ENCODE measurements around the gene FCRL6. TPM values are rescaled to one million over a fixed set of nuclear protein-coding genes. Genes with fewer than 3 reads are reported as not detected.
A peak's percentile ranks its signal among the peaks of the same experiment; 100 is the strongest.

FCRL6 gene
- total RNA-seq, result not detected in 2 replicates

GRCh38 chr1:159802111-159802510, at the start of gene FCRL6:
Gene FCRL6, plus strand, starts transcription at chr1:159802360. Its CDS starts 65 bp downstream, at chr1:159802425.
- DNase-seq (ENCODE audit: low read depth), result no peak
- H3K4me3 ChIP-seq (ENCODE audit: low read depth, low read length), result no peak within 1 kb of the TSS
- no peak for TF ChIP-seq CTCF (IDR thresholded peaks at IDR 0.05; ENCODE audit: insufficient read depth, low read depth, low read length)

GRCh38 chr1:159753386-159753785, 48.8 kb upstream of the FCRL6 start:
- no peak for TF ChIP-seq CTCF (IDR thresholded peaks at IDR 0.05; ENCODE audit: insufficient read depth, low read depth, low read length)
- H3K4me3 ChIP-seq (ENCODE audit: low read depth, low read length), result no peak overlapping the region

GRCh38 chr1:159755451-159756007, 46.6 kb upstream of the FCRL6 start:
- no peak for DNase-seq (ENCODE audit: low read depth)
- no peak overlapping the region for H3K4me3 ChIP-seq (ENCODE audit: low read depth, low read length)
- TF ChIP-seq CTCF (IDR thresholded peaks at IDR 0.05; ENCODE audit: insufficient read depth, low read depth, low read length), result no peak

More at GRCh38 chr1:159753386-159753785, 48.8 kb upstream of the FCRL6 start:
- DNase-seq (ENCODE audit: low read depth), result no peak

GRCh38 chr1:159756397-159756796, 45.8 kb upstream of the FCRL6 start:
- no peak for TF ChIP-seq CTCF (IDR thresholded peaks at IDR 0.05; ENCODE audit: insufficient read depth, low read depth, low read length)
- peak; percentile 14 for DNase-seq (ENCODE audit: low read depth)
- no peak overlapping the region for H3K4me3 ChIP-seq (ENCODE audit: low read depth, low read length)

- no peak overlapping the region for H3K4me3 ChIP-seq (ENCODE audit: low read depth, low read length)
- no peak for DNase-seq (ENCODE audit: low read depth)
- no peak for TF ChIP-seq CTCF (IDR thresholded peaks at IDR 0.05; ENCODE audit: insufficient read depth, low read depth, low read length)
Measured at GRCh38 chr1:159763686-159764085, 38.5 kb upstream of the FCRL6 start.

- H3K4me3 ChIP-seq (ENCODE audit: low read depth, low read length), result no peak overlapping the region
- no peak for TF ChIP-seq CTCF (IDR thresholded peaks at IDR 0.05; ENCODE audit: insufficient read depth, low read depth, low read length)
- no peak for DNase-seq (ENCODE audit: low read depth)
Measured at GRCh38 chr1:159765806-159766205, 36.4 kb upstream of the FCRL6 start.
